ENCODE measurements around the gene TAL2. TPM values are rescaled to one million over a fixed set of nuclear protein-coding genes. Genes with fewer than 3 reads are reported as not detected.

TAL2 gene
- 0.18 TPM in 1 of 2 replicates, not detected in the other for total RNA-seq

DNA sequence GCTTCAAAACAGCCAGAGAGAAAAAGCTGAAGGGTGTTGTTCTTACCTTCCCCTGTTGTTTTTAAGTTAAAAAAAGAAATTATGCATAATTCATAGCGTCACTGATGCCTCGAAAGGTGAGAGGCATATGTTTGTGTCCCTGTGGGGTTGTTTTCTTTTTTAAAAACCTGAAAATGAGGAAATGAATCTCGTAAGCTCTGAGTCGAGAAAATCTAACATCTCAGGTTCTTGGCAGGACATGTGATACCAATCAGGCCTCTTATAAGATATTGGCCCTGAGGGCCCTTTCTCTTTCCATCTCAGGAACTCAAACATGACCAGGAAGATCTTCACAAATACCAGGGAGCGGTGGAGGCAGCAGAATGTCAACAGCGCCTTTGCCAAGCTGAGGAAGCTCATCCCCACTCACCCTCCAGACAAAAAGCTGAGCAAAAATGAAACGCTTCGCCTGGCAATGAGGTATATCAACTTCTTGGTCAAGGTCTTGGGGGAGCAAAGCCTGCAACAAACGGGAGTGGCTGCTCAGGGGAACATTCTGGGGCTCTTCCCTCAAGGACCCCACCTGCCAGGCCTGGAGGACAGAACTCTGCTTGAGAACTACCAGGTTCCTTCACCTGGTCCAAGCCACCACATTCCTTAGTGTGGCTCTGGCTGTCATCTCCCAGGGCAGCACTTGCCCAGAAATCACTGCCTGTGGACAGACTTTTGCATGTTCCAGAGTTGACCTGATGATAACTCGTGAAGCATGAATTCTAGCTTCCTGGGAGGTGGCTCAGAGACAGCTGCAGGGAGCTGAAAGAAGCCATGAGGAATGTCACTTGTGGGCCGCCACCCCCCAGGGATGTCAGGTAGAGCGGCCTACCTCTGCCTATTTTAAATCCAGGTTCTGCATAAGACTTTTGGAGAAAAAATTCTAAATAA, at the start of gene TAL2:
TAL2 (plus strand) TSS at position 274 of the 921 bp plus-strand sequence; CDS start at position 314, 40 bp downstream.

DNA sequence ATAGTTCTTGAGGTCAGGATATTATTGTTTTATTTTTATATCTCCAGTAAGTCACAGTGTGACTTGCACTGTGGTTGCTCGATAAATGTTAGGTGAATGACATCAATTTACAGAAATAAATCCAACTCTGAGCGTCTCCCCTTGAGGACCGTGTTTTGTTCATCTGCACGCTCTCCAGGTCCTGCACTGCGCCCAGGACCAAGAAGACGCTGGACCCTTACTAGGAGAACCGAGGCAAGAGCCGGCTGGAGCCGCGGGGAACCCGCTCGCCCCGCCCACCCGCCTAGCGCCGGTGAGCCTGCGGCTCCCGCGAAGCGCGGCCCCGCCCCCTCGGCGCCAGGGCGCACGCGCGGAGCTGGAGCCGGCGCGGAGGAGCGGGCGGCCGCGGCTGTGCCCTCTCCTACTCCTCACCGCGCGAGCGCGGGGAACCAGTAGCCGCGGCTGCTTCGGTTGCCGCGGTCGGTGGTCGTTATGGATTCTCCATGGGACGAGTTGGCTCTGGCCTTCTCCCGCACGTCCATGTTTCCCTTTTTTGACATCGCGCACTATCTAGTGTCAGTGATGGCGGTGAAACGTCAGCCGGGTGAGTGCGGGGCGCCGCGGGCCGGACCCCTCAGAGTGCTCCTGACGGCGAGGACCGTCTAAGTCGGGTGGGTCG, 32.1 kb downstream of the TAL2 start, which contains the start of gene TMEM38B:
TMEM38B (plus strand) TSS at position 352 of the 658 bp plus-strand sequence; CDS start at position 472, 120 bp downstream.

Other genes with a start within 250 kb of the TAL2 start
- 3.6 and 5.8 TPM in 2 replicates for gene FSD1L, start 214.4 kb upstream of the TAL2 start, total RNA-seq
- gene FKTN, start 104.3 kb upstream of the TAL2 start, total RNA-seq = 11.2 and 15.3 TPM in 2 replicates
- gene TMEM38B, start 32.1 kb downstream of the TAL2 start, total RNA-seq = 5.6 and 9.2 TPM in 2 replicates